Anterior cingulate cortex (tissue), 58 donors: ENCODE results near the gene IGSF23.
"Not testable (repeated sequence)": the region's sequence is repeated elsewhere in the genome, so short reads cannot be mapped to it uniquely, and the experiment has no call there.

Experiments used
- DNase-seq, 58 donors: peaks; one replicate each; lab custom pipeline; 2025; lab: John Stamatoyannopoulos, UW

Gene IGSF23

DNA sequence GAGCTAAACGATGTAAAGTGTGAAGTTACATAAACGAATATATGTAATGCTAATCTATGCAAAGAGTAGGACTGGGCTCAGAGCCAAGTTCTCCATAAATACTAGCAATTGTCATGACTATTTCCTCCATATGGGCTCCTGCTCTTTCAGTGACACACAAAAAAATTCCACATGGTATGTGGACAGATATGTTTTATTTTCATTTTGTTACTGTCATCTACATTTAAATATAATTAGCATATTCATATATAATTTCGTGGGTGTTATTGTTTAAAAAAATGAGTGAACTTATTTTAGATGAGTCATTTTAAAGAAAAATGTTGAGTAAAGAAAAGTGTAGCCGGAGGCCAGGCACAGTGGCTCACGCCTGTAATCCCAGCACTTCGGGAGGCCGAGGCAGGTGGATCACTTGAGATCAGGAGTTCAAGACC lies 5.0 kb upstream of the IGSF23 start:
- DNase-seq: peak in 4 of 58 donors; percentile 6 to 33 (median 18)

DNA sequence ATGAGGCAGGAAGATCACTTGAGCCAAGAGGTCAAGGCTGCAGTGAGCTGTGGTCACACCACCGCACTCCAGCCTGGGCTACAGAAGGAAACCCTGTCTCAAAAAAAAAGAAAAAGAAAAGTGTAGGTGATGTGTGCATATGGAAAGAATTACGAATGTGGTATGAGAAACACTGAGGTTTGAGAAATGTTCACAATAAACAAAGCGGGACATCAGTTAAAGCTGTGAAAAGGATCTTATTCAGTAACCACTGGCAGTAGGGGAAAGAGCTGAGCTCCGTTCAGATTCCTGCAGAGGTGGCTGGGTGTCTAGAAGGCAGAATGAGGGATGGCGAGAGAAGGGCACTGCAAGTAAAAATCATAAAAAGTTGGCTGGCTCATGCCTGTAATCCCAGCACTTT lies 4.1 kb upstream of the IGSF23 start:
- no peak for DNase-seq

DNA sequence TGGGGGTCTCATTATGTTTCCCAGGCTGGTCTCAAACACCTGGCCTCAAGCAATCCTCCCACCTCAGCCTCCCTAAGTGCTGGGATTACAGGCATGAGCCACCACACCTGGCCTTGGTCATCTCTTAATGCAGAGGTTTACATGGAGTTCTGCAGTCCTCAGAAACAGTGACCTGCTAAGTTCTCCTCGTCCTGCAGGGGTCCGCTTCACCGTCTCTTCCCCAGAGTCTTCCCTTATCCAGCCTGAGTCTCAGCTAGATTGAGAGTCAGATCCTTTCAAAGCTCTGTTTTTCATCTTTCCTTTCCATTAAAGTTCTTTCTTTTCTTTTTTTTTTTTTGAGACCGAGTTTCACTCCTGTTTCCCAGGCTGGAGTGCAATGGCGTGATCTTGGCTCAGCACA lies 2.9 kb upstream of the IGSF23 start:
- not testable (repeated sequence) for DNase-seq

DNA sequence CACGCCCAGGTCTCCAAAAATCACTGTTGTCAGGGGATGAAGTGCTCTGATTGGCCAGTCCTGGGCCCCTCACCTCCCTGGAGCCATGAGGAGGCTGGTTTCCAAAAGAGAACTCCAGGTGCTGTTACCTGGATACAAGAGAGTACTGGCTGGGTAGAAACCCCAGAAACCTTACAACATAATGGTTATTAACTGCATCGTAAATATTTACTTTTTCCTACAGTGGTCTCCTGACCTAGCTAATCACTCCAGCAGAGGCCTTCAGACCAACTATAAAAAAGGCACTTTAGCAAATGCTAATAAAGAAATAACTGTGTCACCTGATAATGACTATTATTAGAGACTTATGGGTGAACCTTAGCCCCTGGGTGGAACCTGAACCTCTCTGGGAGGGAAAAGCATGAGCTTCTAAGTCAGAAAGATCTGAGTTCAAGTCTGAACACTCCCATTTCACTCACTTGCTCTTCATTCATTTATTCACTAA lies 1.5 kb upstream of the IGSF23 start:
- DNase-seq: no peak

DNA sequence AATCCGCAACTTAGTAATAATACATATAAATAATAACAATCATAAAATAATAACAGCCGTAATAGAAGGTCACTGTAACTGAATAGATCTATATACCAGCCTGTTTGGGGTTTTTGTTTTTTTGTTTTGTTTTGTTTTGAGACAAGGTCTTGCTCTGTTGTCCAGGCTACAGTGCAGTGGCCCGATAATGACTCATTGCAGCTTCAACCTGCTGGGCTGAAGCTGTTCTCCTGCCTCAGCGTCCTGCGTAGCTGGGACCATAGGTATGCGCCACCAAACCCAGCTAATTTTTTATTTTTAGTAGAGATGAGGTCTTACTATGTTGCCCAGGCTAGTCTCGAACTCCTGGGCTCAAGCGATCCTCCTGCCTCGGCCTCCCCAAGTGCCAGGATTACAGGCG lies 950 bp downstream of the IGSF23 start:
- no peak for DNase-seq

DNA sequence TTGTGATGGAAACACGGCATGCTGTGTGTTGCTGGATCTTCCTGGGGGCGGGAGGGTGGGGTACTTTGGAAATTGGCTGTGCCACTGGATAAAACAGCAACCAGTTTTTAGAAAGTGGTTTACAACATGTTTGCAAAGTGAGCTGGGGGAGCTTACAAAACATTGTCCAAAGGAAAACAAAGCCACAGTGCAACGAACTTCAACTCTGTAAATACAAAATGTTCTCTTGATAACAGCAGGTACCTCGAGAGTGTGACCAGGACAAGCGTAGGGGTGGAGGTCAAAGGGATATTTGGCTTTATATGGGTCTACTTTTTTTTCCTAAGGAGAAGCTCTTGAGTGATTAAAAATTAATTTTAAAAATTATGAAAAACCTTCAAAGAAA lies 2.5 kb downstream of the IGSF23 start:
- no peak for DNase-seq

DNA sequence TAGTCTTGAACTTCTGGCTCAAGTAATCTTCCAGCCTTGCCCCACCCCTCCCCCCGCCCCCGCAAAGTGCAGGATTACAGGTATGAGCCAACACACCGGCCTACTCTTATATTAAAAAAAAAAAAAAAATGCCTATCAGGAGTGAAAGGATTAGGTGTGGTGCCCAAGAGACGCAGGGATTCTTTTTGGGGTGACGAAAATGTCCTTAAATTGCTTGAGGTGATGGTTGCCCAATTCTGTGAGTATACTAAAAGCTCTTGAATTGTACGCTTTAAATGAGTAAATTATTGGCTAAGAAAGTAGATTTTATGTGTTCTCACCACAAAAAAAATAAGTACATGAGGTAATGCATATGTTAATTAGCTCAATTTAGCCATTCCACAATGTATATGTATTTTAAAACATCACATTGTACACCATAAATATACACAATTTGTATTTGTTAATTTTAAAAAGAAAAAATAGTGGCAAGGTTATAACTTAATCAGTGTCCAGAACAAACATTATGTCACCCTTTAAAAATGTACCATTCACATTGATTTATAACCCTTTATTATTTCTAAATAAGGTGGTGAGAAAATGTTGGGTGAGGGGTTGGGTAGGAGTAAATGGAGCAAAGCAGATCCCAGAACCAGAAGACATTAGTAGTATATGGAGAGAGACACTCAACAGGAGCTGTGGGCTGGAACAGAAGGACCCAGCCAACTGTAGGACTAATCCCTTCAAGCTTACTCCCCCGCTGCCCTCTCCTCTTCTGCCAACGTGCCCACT lies 3.9 kb downstream of the IGSF23 start:
- DNase-seq: no peak

DNA sequence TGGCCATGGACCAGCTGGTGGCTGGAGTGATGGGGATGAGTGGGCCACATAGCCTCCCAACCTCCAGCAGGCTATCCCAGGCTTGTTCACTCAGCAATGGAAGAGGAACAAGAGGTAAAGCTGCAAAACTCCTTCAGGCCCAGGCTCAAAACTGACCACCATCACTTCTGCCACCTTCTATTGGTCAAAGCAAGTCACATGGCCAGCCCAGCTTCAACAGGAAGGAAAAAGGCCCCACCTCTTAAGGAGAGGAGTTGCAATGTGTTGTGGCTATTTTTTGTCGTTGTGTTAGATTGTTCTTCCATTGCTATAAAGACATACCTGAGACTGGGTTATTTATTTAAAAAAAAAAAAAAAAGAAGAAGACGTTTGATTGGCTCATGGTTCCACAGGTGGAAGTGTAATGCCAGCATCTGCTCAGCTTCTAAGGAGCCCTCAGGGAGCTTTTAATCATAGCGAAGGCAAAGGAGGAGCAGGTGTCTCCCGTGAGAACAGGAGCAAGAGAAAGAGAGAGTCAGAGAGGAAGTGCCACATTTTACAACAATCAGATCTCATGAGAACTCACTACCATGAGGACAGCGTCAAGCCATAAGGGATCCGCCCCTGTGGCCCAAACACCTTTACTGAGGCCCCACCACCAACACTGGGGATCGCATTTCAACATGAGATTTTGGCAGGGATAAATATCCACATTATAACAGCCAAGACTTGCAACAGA lies 5.4 kb downstream of the IGSF23 start:
- no peak for DNase-seq

DNA sequence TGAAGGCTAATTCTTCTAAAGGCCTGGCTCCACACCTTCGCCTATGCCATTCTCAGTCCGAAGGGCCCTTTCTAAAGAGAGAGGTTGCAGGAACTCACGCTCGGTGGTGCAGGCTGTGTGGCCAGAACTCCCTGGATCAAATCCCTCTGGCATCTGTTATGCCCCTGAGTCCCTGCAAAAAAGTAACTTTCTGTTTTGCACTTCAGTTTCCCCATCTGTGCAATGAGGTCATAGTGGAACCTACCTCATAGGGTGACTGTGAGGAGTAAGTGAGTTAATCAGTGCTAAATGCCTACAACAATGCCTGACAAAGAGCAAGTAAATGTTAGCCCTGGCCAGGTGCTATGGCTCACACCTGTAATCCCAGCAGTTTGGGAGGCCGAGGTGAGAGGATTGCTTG lies 7.3 kb downstream of the IGSF23 start:
- no peak for DNase-seq

DNA sequence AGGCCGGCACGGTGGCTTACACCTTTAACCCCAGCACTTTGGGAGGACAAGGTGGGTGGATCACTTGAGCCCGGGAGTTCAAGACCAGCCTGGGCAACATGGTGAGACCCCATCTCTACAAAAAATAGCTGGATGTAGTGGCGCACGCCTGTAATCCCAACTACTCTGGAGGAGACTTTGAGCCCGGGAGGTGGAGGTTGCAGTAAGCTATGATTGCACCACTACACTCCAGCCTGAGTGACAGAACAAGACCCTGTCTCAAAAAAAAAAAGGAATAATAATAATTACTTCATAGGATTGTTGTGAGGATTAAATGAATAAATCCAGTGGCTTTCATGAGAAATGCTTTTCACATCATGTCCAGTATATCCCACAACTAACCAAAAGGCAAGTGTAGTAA lies 8.0 kb downstream of the IGSF23 start:
- DNase-seq: no peak

DNA sequence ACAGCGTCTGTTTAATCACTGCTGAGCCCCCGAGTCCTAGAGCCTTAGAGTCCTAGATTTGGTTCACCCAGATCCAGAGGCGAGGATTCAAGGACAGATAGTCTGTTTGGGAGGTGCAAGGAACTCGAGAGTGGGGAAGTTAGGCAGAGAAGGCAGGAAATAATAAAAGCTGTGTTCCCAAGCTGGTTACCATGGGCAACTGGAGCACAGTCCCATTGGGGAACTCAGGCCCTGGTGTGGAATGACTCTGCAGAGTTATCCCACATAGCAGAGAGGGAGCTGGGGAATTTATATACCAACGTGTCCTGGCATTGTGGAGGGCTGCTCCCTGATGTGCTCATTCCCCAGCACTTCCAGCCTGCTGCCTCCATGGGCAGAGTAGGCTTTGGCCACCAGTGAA lies 9.7 kb downstream of the IGSF23 start:
- no peak for DNase-seq

DNA sequence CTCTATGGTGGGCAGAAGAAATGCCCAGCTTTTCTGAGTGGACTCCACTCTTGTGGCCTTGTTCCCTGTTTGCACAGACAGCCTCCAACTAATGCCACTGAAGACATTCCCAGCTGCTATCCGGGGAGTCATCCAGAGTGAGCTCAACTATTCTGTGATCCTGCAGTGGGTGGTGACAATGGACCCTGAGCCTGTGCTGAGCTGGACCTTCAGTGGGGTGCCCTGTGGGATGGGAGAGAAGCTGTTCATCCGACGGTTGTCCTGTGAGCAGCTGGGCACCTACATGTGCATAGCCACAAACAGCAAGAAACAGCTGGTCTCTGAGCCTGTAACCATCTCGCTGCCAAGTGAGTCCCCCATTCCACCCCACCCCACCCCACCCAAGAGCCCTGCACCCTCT lies 10.3 kb downstream of the IGSF23 start:
- no peak for DNase-seq

DNA sequence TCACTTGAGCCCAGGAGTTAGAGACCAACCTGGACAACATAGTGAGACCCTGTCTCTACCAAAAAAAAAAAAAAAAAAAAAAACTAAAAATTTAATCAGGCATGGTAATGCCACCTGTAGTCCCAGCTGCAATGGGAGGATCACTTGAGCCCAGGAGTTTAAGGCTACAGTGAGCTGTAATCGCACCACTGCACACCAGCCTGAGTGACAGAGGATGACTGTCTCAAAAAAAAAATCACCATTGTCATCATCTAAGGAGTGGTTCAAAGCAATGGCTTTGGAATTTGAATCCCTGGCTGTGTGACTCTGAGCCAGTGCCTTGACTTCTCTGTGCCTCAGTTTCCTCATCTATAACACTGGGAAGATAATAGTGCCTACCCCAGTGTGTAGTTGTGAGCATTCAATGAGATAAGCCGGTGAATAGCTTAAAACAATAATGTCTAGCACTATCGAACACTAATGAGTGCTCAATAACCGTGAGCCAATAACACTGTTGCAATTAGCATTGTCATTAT lies 11.5 kb downstream of the IGSF23 start:
- DNase-seq: no peak

DNA sequence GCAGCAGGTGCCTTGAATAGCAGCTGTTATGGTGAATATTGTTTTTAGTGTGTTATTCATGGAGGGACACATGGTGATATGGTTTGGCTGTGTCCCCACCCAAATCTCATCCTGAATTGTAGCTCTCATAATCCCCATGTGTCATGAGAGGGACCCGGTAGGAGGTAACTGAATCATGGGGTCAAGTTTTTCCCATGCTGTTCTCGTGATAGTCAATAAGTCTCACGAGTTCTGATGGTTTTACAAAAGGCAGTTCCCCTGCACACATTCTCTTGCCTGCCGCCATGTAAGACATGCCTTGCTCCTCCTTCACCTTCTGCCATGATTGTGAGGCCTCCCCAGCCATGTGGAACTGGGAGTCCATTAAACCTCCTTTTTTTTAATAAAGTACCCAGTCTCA lies 12.3 kb downstream of the IGSF23 start:
- not testable (repeated sequence) for DNase-seq

DNA sequence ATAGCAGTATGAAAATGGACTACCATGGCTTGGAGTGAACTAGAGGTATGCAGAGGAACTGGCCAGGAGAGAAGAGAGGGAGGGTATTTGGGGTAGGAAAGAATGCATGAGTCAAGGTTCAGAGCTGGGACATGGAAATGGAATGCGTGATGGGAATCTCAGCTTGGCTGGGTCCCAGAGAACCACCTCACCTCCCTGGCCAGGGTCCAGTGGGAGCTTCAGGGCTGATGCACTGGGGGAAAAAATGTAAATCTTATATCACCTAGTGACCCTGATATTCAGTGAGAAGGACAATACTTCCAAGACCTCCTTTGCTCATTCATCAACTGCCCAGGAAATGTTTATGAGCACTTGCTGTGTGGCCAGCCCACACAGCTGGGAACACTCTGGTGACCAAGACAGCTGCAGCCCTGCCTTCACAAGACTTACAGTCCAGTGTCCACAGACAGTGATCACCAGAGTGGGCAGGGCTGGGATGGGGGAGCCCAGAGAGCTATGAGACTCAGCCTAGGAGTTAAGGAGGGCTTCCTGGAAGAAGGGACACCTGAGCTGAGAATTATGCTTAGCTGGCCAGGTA lies 12.8 kb downstream of the IGSF23 start:
- DNase-seq: no peak

DNA sequence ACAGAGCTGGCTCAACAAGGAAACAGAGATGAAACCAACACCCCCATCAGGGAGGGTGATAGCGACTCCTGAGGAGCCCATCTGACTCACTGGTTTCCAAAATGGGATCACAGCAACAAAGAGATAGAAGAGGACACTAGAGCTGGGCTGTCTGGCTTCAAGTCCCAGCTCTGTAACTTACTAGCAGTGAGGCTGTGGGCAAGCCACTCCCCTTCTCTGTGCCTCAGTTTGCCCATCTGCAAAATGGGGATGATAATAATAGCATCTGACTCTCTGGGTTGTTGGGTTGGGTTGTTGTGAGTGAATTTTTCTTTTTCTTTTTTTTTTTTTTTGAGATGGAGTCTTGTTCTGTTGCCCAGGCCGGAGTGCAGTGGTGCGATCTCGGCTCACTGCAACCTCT lies 14.3 kb downstream of the IGSF23 start:
- DNase-seq: no peak

DNA sequence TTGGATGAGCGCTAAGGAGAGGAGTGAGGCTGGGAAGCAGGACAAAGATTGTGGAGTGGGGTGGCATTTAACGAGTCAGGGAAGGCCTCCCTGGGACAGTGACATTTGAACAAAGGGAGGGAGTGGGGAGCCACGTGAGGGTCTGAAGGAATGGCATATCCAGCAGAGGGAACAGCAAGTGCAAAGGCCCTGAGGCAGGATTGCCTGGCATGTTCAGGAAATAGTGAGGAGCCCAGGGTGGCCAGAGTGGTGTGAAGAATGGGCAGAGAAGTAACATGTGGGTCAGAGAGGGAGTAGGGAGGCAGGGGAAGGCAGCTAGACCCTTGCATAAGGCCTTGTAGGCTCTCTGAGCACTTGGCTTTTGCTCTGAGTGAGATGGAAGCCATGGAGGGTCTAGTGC lies 15.4 kb downstream of the IGSF23 start:
- DNase-seq: no peak

DNA sequence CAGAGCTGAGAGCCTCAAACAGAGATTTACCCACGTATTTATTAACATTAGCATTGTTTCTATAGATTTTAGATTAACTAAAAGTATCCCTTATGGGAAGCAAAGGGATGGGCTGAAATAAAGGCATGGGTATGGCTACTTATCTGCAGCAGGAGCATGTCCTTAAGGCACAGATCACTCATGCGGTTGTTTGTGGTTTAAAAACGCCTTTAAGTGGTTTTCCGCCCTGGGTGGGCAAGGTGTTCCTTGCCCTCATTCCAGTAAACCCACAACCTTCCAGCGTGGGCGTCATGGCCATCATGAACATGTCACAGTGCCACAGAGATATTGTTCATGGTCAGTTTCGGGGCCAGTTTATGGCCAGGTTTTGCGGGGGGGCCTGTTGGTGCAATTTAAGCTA lies 18.2 kb downstream of the IGSF23 start:
- not testable (repeated sequence) for DNase-seq

DNA sequence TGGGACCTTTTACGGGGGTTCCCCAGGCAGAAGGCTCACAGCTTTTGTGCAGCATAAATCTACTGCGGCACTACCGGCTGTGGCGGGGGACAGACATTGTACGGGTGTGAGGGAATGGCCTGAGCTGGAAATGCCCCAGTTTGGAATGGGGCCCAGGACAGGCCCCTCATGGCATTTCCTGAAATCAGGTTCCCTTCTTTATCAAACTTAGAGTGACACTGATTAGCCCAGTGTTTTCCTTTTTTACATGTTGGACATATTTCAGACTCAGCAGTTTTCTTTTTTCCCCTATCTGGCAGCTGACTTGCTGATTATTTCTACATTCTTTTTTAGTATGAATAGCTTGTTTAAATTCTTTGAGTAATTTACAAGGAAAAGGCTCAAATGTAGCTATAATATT lies 20.7 kb downstream of the IGSF23 start:
- DNase-seq: not testable (repeated sequence)

DNA sequence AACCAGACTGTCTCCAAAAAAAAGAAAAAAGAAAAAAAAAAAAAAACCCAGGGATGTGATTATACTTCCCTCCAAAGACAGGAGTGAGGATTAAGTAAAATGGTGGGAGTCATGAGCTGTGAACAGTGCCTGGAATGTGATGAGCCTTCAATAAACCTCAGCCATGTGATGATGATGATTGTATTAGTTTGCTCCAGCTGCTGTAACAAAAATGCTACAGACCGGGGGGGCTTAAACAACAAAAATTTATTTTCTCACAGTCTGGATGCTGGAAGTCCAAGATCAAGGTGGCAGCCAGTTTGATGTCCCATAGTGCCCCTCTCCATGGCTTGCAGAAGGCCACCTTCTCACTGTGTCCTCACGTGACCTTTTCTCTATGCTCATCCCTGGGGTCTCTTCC lies 21.4 kb downstream of the IGSF23 start:
- no peak for DNase-seq
